MM.1S (cell line): ENCODE measurements around the gene MIEN1.
"Not testable (repeated sequence)": the region's sequence is repeated elsewhere in the genome, so short reads cannot be mapped to it uniquely, and the experiment has no call there.

Experiments used
- DNase-seq: peaks from one replicate; pipeline ENCODE4 v3.0.0-alpha.2; 2015
- H2AFZ ChIP-seq: fragments of 300-600 bp; sonication (generic); 2 replicates; pipeline ENCODE4 v1.6.0; 2016; ENCODE audit warnings: antibody characterized with exemption, low read length
- H3F3A ChIP-seq: fragments of 300-600 bp; sonication (generic); 2 replicates; pipeline ENCODE4 v1.6.1; 2016; ENCODE audit warnings: mild to moderate bottlenecking, antibody characterized with exemption, low read length, moderate library complexity, mixed read lengths; ENCODE audit not compliant: insufficient read depth
- H3K27ac ChIP-seq: fragments of 300-600 bp; sonication (generic); 2 replicates; pipeline ENCODE4 v1.5.1; 2016; ENCODE audit warnings: mild to moderate bottlenecking, low read length
- H3K27me3 ChIP-seq: fragments of 300-600 bp; sonication (generic); replicated peaks from 2 replicates; pipeline ENCODE4 v1.6.0; 2016; ENCODE audit warnings: low read length; ENCODE audit not compliant: insufficient read depth
- H3K36me3 ChIP-seq: fragments of 300-600 bp; sonication (generic); replicated peaks from 2 replicates; pipeline ENCODE4 v1.6.1; 2016; ENCODE audit warnings: mild to moderate bottlenecking, low read length, mixed read lengths; ENCODE audit not compliant: insufficient read depth
- H3K4me1 ChIP-seq: fragments of 300-600 bp; sonication (generic); 2 replicates; pipeline ENCODE4 v1.6.1; 2016; ENCODE audit warnings: low read length, mixed read lengths
- H3K4me2 ChIP-seq: fragments of 300-600 bp; sonication (generic); 2 replicates; pipeline ENCODE4 v1.6.0; 2016; ENCODE audit warnings: low read depth, low read length
- H3K4me3 ChIP-seq: fragments of 300-600 bp; sonication (generic); 2 replicates; pipeline ENCODE4 v1.5.1; 2016; ENCODE audit warnings: low read length, mixed read lengths
- H3K79me2 ChIP-seq: fragments of 300-600 bp; sonication (generic); 2 replicates; pipeline ENCODE4 v1.6.1; 2016; ENCODE audit warnings: mixed run types, low read length, mixed read lengths
- H3K9ac ChIP-seq: fragments of 300-600 bp; sonication (generic); 2 replicates; pipeline ENCODE4 v1.6.1; 2016; ENCODE audit warnings: low read length, mixed read lengths
- H3K9me2 ChIP-seq: fragments of 300-600 bp; sonication (generic); replicated peaks from 2 replicates; pipeline ENCODE4 v1.6.1; 2016; ENCODE audit warnings: mild to moderate bottlenecking, low read length, mixed read lengths; ENCODE audit not compliant: insufficient read depth
- H3K9me3 ChIP-seq: fragments of 300-600 bp; sonication (generic); replicated peaks from 2 replicates; pipeline ENCODE4 v1.6.1; 2016; ENCODE audit warnings: mild to moderate bottlenecking, low read length, mixed read lengths; ENCODE audit not compliant: insufficient read depth
- H4K20me1 ChIP-seq: fragments of 300-600 bp; sonication (generic); 2 replicates; pipeline ENCODE4 v1.6.1; 2016; ENCODE audit warnings: mild to moderate bottlenecking, low read length, moderate library complexity, mixed read lengths; ENCODE audit not compliant: insufficient read depth
- EZH2 ChIP-seq: fragments of 300-600 bp; sonication (generic); optimal IDR thresholded peaks from 2 replicates; pipeline ENCODE3; 2017; ENCODE audit warnings: low read depth, mild to moderate bottlenecking, antibody characterized with exemption, low read length, mixed read lengths
- EZH2phosphoT487 ChIP-seq: fragments of 300-600 bp; sonication (generic); IDR thresholded peaks from 2 replicates; pipeline ENCODE4 v1.6.1; 2018; ENCODE audit warnings: antibody characterized with exemption, low read length
- TF ChIP-seq, protein P1 (sequence below): fragments of 300-600 bp; sonication (generic); IDR thresholded peaks from 2 replicates; pipeline ENCODE4 v1.5.1; 2016; ENCODE audit warnings: antibody characterized with exemption, low read length, mixed read lengths

The MIEN1 gene

GRCh38 chr17:39765766-39766165 lies 35.4 kb upstream of the MIEN1 start:
- H3K4me1 ChIP-seq = peaks cover 43% of the 10 kb centered on the region
- no peaks in the 10 kb centered on the region for H3K27me3 ChIP-seq
- peaks cover 29% of the 10 kb centered on the region for H3F3A ChIP-seq
- no peak overlapping the region for H3K9ac ChIP-seq
- no peak overlapping the region for H3K4me2 ChIP-seq
- H3K36me3 ChIP-seq = peaks cover 36% of the 10 kb centered on the region
- no peak for DNase-seq
- H3K9me2 ChIP-seq = no peaks in the 10 kb centered on the region
- H2AFZ ChIP-seq = no peak overlapping the region
- no peak overlapping the region for H3K4me3 ChIP-seq
- H3K79me2 ChIP-seq = peaks cover 95% of the 10 kb centered on the region
- TF ChIP-seq, protein P1, sequence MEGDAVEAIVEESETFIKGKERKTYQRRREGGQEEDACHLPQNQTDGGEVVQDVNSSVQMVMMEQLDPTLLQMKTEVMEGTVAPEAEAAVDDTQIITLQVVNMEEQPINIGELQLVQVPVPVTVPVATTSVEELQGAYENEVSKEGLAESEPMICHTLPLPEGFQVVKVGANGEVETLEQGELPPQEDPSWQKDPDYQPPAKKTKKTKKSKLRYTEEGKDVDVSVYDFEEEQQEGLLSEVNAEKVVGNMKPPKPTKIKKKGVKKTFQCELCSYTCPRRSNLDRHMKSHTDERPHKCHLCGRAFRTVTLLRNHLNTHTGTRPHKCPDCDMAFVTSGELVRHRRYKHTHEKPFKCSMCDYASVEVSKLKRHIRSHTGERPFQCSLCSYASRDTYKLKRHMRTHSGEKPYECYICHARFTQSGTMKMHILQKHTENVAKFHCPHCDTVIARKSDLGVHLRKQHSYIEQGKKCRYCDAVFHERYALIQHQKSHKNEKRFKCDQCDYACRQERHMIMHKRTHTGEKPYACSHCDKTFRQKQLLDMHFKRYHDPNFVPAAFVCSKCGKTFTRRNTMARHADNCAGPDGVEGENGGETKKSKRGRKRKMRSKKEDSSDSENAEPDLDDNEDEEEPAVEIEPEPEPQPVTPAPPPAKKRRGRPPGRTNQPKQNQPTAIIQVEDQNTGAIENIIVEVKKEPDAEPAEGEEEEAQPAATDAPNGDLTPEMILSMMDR = no peak
- TF ChIP-seq EZH2phosphoT487 = no peak
- no peak for TF ChIP-seq EZH2
- no peak overlapping the region for H3K27ac ChIP-seq
- no peaks in the 10 kb centered on the region for H3K9me3 ChIP-seq
- H4K20me1 ChIP-seq = no peaks in the 10 kb centered on the region

DNA sequence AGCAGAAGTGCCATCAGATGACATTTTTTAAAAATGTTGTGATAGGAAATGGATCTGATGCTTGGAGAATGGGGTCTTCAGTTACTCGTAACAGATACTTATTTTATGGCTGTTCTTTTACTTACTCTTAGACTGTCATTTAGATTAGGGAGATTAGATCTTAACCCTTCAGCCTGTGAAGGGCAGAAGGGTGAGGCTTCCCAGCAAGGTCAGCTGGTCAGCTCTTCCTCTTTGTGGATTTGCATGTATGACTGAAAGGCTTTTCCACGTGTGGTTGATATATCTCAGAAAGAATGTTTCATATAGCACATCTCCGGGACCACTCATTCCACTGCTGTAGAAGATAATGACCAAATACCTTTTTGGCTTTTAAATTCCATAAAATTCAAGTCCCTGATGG lies 34.8 kb upstream of the MIEN1 start:
- Histone ChIP-seq H3K9me2 (no peaks in the 10 kb centered on the region), H3K4me3 (no peak overlapping the region), H3K9me3 (no peaks in the 10 kb centered on the region), H4K20me1 (no peaks in the 10 kb centered on the region), H2AFZ (no peak overlapping the region), H3F3A (peaks cover 27% of the 10 kb centered on the region), H3K27ac (no peak overlapping the region), H3K4me1 (peaks cover 41% of the 10 kb centered on the region), H3K4me2 (no peak overlapping the region), H3K9ac (no peak overlapping the region), H3K27me3 (no peaks in the 10 kb centered on the region), H3K36me3 (peaks cover 36% of the 10 kb centered on the region), H3K79me2 (peaks cover 93% of the 10 kb centered on the region)
- TF ChIP-seq, protein P1 = no peak
- TF ChIP-seq EZH2 (no peak), EZH2phosphoT487 (no peak)
- no peak for DNase-seq

DNA sequence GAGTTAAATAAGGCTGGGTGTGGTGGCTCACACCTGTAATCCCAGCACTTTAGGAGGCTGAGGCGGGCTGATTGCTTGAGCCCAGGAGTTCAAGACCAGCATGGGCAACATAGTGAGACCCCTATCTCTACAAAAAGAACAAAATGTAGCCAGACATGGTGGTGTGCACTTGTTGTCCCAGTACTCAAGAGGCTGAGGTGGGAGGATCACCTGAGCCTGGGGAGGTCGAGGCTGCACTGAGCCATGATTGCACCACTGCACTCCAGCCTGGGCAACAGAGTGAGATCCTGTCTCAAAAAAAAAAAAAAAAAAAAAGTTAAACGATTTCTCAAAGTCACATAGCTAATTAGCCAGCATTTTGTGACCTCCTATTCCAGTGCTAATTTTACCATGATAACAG lies 33.8 kb upstream of the MIEN1 start:
- not testable (repeated sequence) for H3K27ac ChIP-seq, H3K4me3 ChIP-seq, H3K9me3 ChIP-seq, DNase-seq, H3K9me2 ChIP-seq, H4K20me1 ChIP-seq, H2AFZ ChIP-seq, H3K4me2 ChIP-seq, H3K9ac ChIP-seq, H3K27me3 ChIP-seq
- peaks cover 91% of the 10 kb centered on the region for H3K79me2 ChIP-seq
- peaks cover 36% of the 10 kb centered on the region for H3K36me3 ChIP-seq
- peaks cover 25% of the 10 kb centered on the region for H3F3A ChIP-seq
- peaks cover 39% of the 10 kb centered on the region for H3K4me1 ChIP-seq

GRCh38 chr17:39763051-39763820 lies 32.9 kb upstream of the MIEN1 start:
- Histone ChIP-seq H3F3A (peaks cover 26% of the 10 kb centered on the region), H4K20me1 (no peaks in the 10 kb centered on the region), H3K9ac (no peak overlapping the region), H2AFZ (no peak overlapping the region), H3K27ac (no peak overlapping the region), H3K4me2 (no peak overlapping the region), H3K36me3 (peaks cover 32% of the 10 kb centered on the region), H3K4me3 (no peak overlapping the region), H3K4me1 (peaks cover 40% of the 10 kb centered on the region), H3K9me2 (no peaks in the 10 kb centered on the region), H3K9me3 (no peaks in the 10 kb centered on the region), H3K27me3 (no peaks in the 10 kb centered on the region), H3K79me2 (peaks cover 86% of the 10 kb centered on the region)
- no peak for DNase-seq
- TF ChIP-seq, protein P1 = no peak
- TF ChIP-seq EZH2phosphoT487 = no peak
- no peak for TF ChIP-seq EZH2
